BE2C (cell line): ENCODE measurements around the gene ATP12A.

Source experiments
- DNase-seq: peaks from one replicate; pipeline ENCODE4 v3.0.0-alpha.2; 2020
- H3K27me3 ChIP-seq: fragments of 250-450 bp; sonication (Bioruptor Pico); 2 replicates; pipeline ENCODE4 v1.5.1; 2020; ENCODE audit warnings: mild to moderate bottlenecking
- H3K36me3 ChIP-seq: fragments of 250-450 bp; sonication (Bioruptor Pico); 2 replicates; pipeline ENCODE4 v1.5.1; 2020; ENCODE audit warnings: mild to moderate bottlenecking
- H3K4me1 ChIP-seq: fragments of 250-450 bp; sonication (Bioruptor Pico); 2 replicates; pipeline ENCODE4 v1.5.1; 2020
- H3K4me3 ChIP-seq: 2 replicates; pipeline ENCODE4 v1.5.1; 2011; ENCODE audit warnings: low read depth, low read length
- H3K9me3 ChIP-seq: fragments of 250-450 bp; sonication (Bioruptor Pico); 2 replicates; pipeline ENCODE4 v1.5.1; 2020
- CTCF ChIP-seq: IDR thresholded peaks from 2 replicates; pipeline ENCODE4 v1.5.1; 2012; ENCODE audit warnings: mild to moderate bottlenecking, low read depth, low read length

ATP12A gene

GRCh38 chr13:24672141-24673132 lies 7.8 kb upstream of the ATP12A start:
- Histone ChIP-seq H3K9me3 (no peaks in the 10 kb centered on the region), H3K4me3 (no peak overlapping the region), H3K4me1 (no peaks in the 10 kb centered on the region), H3K27me3 (peaks cover 7% of the 10 kb centered on the region), H3K36me3 (no peaks in the 10 kb centered on the region)
- no peak for TF ChIP-seq CTCF
- no peak for DNase-seq

GRCh38 chr13:24675806-24676570 lies 4.2 kb upstream of the ATP12A start:
- Histone ChIP-seq H3K27me3 (peaks cover 24% of the 10 kb centered on the region), H3K36me3 (no peaks in the 10 kb centered on the region), H3K4me1 (no peaks in the 10 kb centered on the region), H3K9me3 (no peaks in the 10 kb centered on the region), H3K4me3 (no peak overlapping the region)
- TF ChIP-seq CTCF = no peak
- DNase-seq = no peak

- no peak for DNase-seq
- Histone ChIP-seq H3K4me1 (no peaks in the 10 kb centered on the region), H3K27me3 (peaks cover 31% of the 10 kb centered on the region), H3K9me3 (no peaks in the 10 kb centered on the region), H3K4me3 (no peak overlapping the region), H3K36me3 (no peaks in the 10 kb centered on the region)
- TF ChIP-seq CTCF = no peak
Measured at GRCh38 chr13:24678151-24678550, 2.1 kb upstream of the ATP12A start.

- TF ChIP-seq CTCF = no peak
- Histone ChIP-seq H3K9me3 (no peaks in the 10 kb centered on the region), H3K4me3 (no peak overlapping the region), H3K4me1 (no peaks in the 10 kb centered on the region), H3K27me3 (peaks cover 31% of the 10 kb centered on the region), H3K36me3 (no peaks in the 10 kb centered on the region)
- DNase-seq = no peak
Measured at GRCh38 chr13:24679686-24680085, 522 bp upstream of the ATP12A start.

- DNase-seq = no peak
- no peaks in the 10 kb centered on the region for H3K36me3 ChIP-seq
- no peaks in the 10 kb centered on the region for H3K9me3 ChIP-seq
- peaks cover 32% of the 10 kb centered on the region for H3K27me3 ChIP-seq
- TF ChIP-seq CTCF = no peak
- no peaks in the 10 kb centered on the region for H3K4me1 ChIP-seq
- H3K4me3 ChIP-seq = no peak overlapping the region
Measured at GRCh38 chr13:24680921-24681604, 855 bp downstream of the ATP12A start.
